ENCODE data around the gene CLCF1.

The CLCF1 gene

GRCh38 chr11:67370351-67371076 lies 2.9 kb downstream of the CLCF1 start:
- Mint-ChIP-seq H3K27ac (peak overlapping the region; percentile 68), H3K36me3 (peaks cover 14 to 42% of the 10 kb centered on the region in 2 donors), H3K27me3 (no peaks in the 10 kb centered on the region), H3K4me1 (peaks cover 68 to 81% of the 10 kb centered on the region in 2 donors), H3K9me3 (no peaks in the 10 kb centered on the region), H3K4me3 (peak overlapping the region; percentile 65 to 92)
- ATAC-seq (replicated peaks) (no peak), DNase-seq (no peak)

DNA sequence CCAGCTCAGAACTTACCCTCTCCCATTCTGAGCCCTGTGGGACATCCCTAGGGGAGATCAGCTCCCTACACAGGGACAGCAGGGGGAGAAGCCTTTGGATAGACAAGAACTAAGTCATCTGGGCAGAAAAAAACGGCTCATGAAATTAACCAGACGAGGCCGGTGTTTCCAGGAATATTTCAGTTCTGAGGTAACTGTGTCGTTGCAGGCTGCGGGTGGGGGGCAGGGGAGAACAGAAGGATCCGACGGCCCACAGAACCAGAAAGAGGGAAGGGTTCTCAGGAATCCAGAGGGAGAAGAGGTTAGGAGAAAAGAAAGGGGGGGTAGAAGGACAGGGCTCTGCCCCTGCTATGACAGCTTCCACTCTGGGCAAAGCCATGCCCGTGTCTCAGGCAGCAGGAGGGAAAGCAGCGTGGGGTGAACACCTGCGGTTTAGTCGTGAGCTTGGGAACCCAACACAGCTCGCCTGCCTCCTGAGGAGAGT lies 3.6 kb downstream of the CLCF1 start:
- Mint-ChIP-seq H3K36me3 (peaks cover 20 to 49% of the 10 kb centered on the region in 2 donors), H3K27me3 (no peaks in the 10 kb centered on the region), H3K27ac (no peak overlapping the region), H3K9me3 (no peaks in the 10 kb centered on the region), H3K4me3 (peak overlapping the region; percentile 11 to 18), H3K4me1 (peaks cover 72 to 87% of the 10 kb centered on the region in 2 donors)
- DNase-seq = no peak
- no peak for ATAC-seq (replicated peaks)

DNA sequence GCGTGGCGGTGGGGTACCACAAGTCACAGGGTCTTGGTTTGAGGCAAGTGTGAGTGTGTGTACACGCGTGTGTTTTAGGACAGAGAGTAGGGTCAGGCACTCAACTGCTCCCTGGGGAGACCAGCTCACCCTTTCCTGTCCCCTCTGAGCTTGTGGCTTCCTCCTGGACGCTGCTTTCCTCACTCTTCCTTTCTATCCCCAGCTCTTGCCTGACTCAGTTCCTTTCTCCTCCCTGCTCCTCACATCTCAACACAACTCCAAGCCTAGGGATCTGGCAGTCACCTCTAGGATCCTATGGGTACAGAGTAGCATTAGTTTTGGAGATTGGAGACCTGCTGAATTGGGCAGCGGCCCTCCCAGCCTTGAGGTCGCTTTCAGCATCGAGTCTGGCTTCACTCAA lies 4.1 kb downstream of the CLCF1 start:
- Mint-ChIP-seq H3K9me3 (no peaks in the 10 kb centered on the region), H3K27me3 (no peaks in the 10 kb centered on the region), H3K4me1 (peaks cover 71 to 87% of the 10 kb centered on the region in 2 donors), H3K36me3 (peaks cover 25 to 54% of the 10 kb centered on the region in 2 donors), H3K4me3 (peak overlapping the region; percentile 11 to 49), H3K27ac (peak overlapping the region; percentile 68)
- DNase-seq (no peak), ATAC-seq (replicated peaks) (no peak)

DNA sequence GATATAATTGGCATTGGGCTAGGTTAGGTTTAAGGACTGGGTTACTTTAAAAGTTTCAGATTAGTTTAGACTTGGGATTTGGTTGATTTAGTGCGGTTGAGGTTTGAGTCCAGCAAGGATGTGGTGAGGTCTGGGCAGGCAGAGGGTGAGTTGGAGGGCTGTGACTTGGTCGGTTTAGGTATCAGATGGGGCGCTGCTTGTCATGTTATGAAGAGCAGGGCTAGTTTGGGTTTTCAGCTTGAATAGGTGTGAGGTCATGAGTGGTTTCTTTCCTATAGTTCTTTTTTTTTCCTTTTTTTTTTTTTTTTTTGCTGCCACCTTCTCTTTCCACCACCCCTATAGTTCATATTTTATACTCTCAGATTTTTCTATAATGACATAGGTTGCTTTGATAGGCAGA lies 4.8 kb downstream of the CLCF1 start:
- DNase-seq = no peak
- peak overlapping the region; percentile 27 for H3K27ac Mint-ChIP-seq
- no peaks in the 10 kb centered on the region for H3K27me3 Mint-ChIP-seq
- H3K9me3 Mint-ChIP-seq = no peaks in the 10 kb centered on the region
- H3K4me1 Mint-ChIP-seq = peaks cover 71 to 87% of the 10 kb centered on the region in 2 donors
- H3K36me3 Mint-ChIP-seq = peaks cover 25 to 58% of the 10 kb centered on the region in 2 donors
- peak; percentile 41 to 55 for ATAC-seq (replicated peaks)
- peak overlapping the region; percentile 18 to 39 for H3K4me3 Mint-ChIP-seq

GRCh38 chr11:67367761-67368227 lies 5.6 kb downstream of the CLCF1 start:
- H3K4me3 Mint-ChIP-seq = peak overlapping the region; percentile 18 to 39
- DNase-seq (no peak), ATAC-seq (replicated peaks) (no peak)
- H3K9me3 Mint-ChIP-seq = no peaks in the 10 kb centered on the region
- H3K4me1 Mint-ChIP-seq = peaks cover 73 to 91% of the 10 kb centered on the region in 2 donors
- H3K36me3 Mint-ChIP-seq = peaks cover 28 to 60% of the 10 kb centered on the region in 2 donors
- peak overlapping the region; percentile 27 for H3K27ac Mint-ChIP-seq
- H3K27me3 Mint-ChIP-seq = no peaks in the 10 kb centered on the region

- no peak for DNase-seq
- Mint-ChIP-seq H3K4me3 (peak overlapping the region; percentile 18 to 39), H3K27ac (peak overlapping the region; percentile 43), H3K4me1 (peaks cover 79 to 97% of the 10 kb centered on the region in 2 donors), H3K36me3 (peaks cover 34 to 66% of the 10 kb centered on the region in 2 donors), H3K27me3 (no peaks in the 10 kb centered on the region), H3K9me3 (no peaks in the 10 kb centered on the region)
- peak in 1 of 2 donors; percentile 29 for ATAC-seq (replicated peaks)
Observed at GRCh38 chr11:67366961-67367760, 6.2 kb downstream of the CLCF1 start.

- DNase-seq (no peak), ATAC-seq (replicated peaks) (no peak)
- Mint-ChIP-seq H3K4me3 (peak overlapping the region; percentile 9 to 56), H3K4me1 (peaks cover 79 to 98% of the 10 kb centered on the region in 2 donors), H3K27ac (peak overlapping the region; percentile 85), H3K9me3 (no peaks in the 10 kb centered on the region), H3K27me3 (no peaks in the 10 kb centered on the region), H3K36me3 (peaks cover 34 to 62% of the 10 kb centered on the region in 2 donors)
Observed at GRCh38 chr11:67366546-67366945, 6.9 kb downstream of the CLCF1 start.

DNA sequence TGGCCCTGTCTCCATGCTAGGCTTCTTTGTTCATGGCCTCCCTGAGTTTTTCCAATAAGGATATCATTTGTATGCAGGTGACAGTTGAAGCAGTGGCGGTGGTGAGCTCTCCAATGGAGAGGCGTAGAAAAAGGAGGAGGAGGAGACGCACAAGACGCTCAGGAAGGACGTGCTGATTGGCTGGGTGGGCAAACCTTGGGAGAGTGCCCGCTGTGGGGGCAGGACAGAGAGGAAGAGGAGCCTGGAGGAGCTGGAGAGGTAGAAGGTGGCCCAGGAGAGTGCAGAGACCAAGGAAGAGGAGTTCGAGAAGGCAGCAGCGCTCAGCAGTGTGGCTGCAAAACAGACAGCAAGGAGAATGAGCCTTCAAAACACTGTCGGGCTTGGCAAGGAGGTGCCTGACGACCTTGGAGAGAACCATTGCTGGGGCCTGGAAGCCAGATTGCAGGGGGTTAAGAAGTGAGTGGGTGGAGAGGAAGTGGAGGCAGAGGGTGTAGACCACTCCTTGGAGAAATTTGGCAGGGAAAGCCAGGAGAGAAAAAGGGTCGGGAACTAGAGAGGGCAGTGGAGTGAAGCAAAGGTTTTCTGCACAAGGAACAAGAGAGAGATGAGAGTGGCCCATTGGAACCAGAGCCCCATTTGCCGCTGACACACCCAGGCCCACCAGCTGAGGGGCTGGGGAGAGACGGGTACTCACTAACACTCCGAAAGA lies 7.5 kb downstream of the CLCF1 start:
- Mint-ChIP-seq H3K9me3 (no peaks in the 10 kb centered on the region), H3K27ac (peak overlapping the region; percentile 85), H3K4me1 (peaks cover 73 to 96% of the 10 kb centered on the region in 2 donors), H3K36me3 (peaks cover 33 to 61% of the 10 kb centered on the region in 2 donors), H3K27me3 (no peaks in the 10 kb centered on the region), H3K4me3 (peak overlapping the region; percentile 9 to 56)
- ATAC-seq (replicated peaks) = no peak
- no peak for DNase-seq

DNA sequence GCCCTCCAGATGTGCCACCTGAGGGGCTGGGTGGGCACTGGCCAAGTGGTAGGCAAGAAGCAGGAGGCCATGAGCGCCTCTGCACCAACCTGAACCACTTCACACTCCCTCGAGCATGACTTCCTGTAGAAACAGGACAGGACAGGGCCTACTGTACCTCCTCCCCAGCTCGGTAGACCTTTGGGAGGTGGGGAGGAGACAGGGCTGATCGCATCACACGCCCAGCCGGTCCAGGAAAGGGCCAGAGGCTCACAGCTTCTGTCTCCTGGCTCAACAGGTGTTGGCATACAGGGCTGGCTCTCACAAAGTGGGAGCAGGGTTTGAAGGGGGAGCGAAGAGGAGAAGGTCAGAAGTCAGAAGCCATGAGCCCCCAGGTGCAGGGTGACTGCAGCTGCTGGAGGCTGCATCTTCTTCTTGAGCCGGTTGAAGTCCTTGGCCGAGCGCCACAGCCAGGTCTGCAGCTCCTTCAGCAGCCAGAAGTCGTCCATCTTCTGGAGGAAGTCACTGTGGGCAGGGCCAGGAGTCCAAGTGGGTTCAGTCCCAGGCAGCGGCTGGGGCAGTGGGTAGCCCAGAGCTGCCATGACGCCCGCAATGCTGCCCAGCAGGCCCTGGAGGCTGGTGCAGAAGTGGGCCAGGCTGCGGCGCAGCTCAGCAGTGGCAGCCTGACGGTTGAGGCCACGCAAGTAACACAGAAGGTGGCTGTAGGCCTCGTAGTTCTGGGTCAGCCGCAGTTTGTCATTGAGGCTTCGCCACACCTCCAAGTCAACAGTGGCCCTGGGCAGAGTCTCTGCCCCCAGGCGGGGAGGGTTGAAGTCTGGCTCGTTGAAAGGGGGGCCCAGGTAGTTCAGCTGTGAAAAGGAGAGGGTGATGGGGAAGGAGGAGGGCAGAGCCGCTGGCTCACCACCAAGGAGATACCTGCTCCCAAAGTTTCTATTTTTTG lies 8.3 kb downstream of the CLCF1 start:
- Mint-ChIP-seq H3K4me1 (peaks cover 66 to 87% of the 10 kb centered on the region in 2 donors), H3K27me3 (no peaks in the 10 kb centered on the region), H3K27ac (peak overlapping the region; percentile 95), H3K36me3 (peaks cover 33 to 57% of the 10 kb centered on the region in 2 donors), H3K9me3 (no peaks in the 10 kb centered on the region), H3K4me3 (peak overlapping the region; percentile 46 to 59)
- DNase-seq = no peak
- peak; percentile 13 to 33 for ATAC-seq (replicated peaks)

- peak overlapping the region; percentile 95 for H3K27ac Mint-ChIP-seq
- DNase-seq (no peak), ATAC-seq (replicated peaks) (no peak)
- peaks cover 58 to 80% of the 10 kb centered on the region in 2 donors for H3K4me1 Mint-ChIP-seq
- H3K9me3 Mint-ChIP-seq = no peaks in the 10 kb centered on the region
- peaks cover 33 to 54% of the 10 kb centered on the region in 2 donors for H3K36me3 Mint-ChIP-seq
- H3K4me3 Mint-ChIP-seq = no peak overlapping the region
- no peaks in the 10 kb centered on the region for H3K27me3 Mint-ChIP-seq
Observed at GRCh38 chr11:67364169-67364568, 9.2 kb downstream of the CLCF1 start.

DNA sequence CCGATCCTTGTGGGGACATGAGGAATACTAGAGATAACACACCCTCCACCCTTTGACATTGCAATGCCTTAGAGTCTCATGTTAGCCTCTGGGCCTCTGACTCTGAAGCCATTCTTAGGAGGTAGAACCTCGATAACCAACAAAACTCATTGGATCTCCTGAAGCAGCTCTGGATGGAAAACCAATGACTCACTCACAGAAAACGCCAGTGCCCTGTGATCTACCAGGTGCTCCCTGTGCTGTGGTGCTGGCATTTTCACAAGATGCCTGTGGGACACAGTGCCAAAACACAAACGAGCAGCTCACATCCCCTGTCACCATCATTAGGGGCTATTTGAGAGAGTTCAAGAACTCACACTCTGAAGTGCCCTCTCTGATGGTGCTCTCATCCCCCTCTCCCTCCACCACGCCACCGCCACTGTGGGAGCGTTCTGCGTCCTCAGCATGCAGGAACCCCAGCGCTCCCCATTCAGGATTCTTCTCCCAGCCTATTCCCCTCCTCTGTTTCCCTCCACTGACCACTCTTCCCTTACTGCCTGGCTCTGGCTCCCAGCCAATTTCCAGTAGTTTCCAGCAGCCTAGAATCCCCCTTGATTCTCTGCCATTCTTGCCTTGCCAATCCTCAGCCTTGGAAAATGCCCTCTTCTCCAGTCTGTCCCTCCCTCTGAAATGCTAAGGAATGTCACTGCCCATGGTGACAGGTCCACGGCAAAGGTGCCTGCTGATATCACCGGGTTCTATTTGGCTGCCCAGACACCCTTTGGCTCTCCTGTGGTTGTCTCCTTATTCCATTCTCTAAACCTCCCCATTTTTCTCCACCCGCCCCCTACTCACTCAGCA lies 15.3 kb downstream of the CLCF1 start:
- DNase-seq = no peak
- peaks cover 66 to 76% of the 10 kb centered on the region in 2 donors for H3K4me1 Mint-ChIP-seq
- no peak overlapping the region for H3K4me3 Mint-ChIP-seq

DNA sequence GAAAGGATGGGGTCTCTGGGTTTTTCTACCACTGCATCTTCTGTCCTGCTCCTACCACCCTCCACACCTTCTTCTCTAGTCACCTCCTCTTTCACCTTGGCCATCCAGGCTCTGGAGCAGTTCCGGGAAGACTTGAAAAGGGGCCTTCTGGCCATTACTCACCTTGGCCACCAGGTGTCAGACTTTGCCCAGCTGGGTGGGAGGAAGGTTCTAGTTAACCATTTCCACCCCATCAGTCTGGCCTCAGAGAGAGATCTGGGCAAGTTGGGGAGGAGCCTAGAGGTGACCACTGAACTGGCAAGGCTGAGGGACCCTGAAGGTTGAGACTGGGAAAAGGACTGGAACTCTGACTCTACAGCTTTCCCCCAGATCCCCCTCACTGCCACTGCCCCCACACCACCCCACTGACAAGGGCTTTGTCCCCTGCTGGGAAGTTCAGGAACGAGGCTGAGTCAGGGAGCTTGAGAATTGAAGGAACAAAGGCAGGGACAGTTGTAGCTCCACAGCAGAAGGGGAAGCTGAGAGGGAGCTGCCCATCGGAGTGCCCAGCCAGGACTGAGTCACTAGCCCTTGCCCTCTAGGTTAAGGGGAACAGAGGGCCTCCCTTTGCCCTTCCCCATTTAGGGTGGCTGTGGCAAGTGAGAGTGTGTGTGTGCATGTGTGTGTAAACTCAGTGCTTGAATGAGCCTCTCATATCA lies 16.4 kb downstream of the CLCF1 start:
- Mint-ChIP-seq H3K27ac (peak overlapping the region; percentile 94), H3K9me3 (no peaks in the 10 kb centered on the region), H3K4me1 (peaks cover 62 to 66% of the 10 kb centered on the region in 2 donors), H3K27me3 (no peaks in the 10 kb centered on the region), H3K36me3 (peaks cover 12 to 13% of the 10 kb centered on the region in 2 donors), H3K4me3 (peak overlapping the region; percentile 74 to 75)
- peak; percentile 4 for ATAC-seq (replicated peaks)
- DNase-seq = peak; percentile 62

More for the DNA sequence above, 15.3 kb downstream of the CLCF1 start:
- Mint-ChIP-seq H3K9me3 (no peaks in the 10 kb centered on the region), H3K36me3 (peaks cover 16% of the 10 kb centered on the region in 2 donors), H3K27me3 (no peaks in the 10 kb centered on the region), H3K27ac (peak overlapping the region; percentile 6)
- no peak for ATAC-seq (replicated peaks)
